GM18517 (cell line): Measurements from ENCODE around the gene IFI30.
"Not testable (repeated sequence)": the region's sequence is repeated elsewhere in the genome, so short reads cannot be mapped to it uniquely, and the experiment has no call there.

Source experiments
- ATAC-seq: cut with Tn5 transposase; IDR thresholded peaks from one replicate; pipeline ENCODE4 v1.9.1; 2021; ENCODE audit warnings: mild to moderate bottlenecking, moderate library complexity; ENCODE audit not compliant: unreplicated experiment

Gene IFI30

GRCh38 chr19:18152442-18152816 lies 21.2 kb upstream of the IFI30 start:
- peak; percentile 77 for ATAC-seq

- peak; percentile 71 for ATAC-seq
Observed at GRCh38 chr19:18152817-18153555, 20.6 kb upstream of the IFI30 start, which contains the start of gene PIK3R2. Gene PIK3R2, plus strand, starts transcription at chr19:18153163. Its CDS starts 2,717 bp downstream, at chr19:18155880.

DNA sequence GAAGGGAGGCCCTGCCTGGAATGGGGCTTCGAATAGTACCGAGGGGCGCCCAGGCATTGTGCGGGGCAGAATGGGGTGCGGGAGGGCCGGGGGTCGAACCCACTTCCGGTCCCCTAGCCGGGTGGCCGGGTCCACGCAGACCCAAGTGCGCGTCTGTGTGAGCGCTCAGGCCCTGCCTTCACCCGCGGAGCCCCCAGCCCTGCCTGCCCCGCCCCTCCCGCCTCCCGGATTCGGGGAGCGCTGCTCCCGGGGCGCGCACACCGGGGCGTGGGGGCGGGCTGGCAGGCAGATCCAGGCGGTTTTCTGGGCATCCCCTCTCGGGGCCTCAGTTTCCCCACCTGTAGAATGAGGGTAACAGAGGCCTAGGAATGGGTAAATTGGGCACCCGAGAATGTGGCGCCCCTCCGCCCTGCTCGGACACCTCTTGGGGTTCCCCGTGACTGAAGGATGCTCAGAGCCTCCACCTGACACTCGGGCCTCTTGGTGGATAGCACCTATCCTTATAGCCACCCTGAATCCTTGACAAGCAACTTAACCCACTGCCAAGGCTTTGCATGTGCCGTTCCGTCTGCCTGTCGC lies 20.0 kb upstream of the IFI30 start:
- ATAC-seq = no peak

DNA sequence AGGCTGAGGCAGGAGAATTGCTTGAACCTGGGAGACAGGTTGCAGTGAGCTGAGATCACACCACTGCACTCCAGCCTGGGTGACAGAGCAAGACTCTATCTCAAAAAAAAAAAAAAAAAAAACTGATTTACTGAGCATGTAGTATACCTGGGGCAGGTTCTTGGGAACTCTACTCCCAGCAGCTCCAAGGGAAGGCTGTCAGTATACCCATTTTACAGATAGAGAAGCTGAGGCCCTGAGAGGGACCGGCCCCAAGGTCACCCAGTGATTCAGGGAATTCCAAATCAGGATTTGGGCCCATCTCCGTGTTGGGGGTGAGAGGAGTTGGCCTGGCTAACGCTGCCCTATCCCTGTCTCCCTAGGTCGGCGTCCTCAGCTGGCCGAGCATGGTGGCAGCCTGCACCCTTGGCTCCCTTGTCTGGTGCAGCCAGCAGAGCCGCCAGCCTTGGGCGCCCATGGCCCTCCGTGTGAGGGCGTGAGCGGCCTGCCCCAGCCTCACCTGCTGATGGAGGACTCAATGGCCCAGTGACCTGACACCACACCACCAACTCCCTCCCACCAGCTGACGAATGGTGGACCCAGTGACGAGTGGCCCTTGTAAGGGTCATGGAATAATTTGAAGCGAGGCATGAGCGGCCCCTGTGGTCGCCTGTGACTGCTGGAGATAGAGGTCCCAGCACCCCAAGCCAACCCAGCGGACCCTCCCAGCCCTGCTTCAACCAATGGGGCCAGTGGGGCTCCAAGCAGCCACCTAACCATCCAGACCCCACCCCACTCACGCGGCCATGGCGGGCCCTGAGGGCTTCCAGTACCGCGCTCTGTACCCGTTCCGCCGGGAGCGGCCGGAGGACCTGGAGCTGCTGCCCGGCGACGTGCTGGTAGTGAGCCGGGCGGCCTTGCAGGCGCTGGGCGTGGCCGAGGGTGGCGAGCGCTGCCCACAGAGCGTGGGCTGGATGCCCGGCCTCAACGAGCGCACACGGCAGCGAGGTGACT lies 18.2 kb upstream of the IFI30 start:
- no peak for ATAC-seq

GRCh38 chr19:18156268-18156667 lies 17.3 kb upstream of the IFI30 start:
- no peak for ATAC-seq

DNA sequence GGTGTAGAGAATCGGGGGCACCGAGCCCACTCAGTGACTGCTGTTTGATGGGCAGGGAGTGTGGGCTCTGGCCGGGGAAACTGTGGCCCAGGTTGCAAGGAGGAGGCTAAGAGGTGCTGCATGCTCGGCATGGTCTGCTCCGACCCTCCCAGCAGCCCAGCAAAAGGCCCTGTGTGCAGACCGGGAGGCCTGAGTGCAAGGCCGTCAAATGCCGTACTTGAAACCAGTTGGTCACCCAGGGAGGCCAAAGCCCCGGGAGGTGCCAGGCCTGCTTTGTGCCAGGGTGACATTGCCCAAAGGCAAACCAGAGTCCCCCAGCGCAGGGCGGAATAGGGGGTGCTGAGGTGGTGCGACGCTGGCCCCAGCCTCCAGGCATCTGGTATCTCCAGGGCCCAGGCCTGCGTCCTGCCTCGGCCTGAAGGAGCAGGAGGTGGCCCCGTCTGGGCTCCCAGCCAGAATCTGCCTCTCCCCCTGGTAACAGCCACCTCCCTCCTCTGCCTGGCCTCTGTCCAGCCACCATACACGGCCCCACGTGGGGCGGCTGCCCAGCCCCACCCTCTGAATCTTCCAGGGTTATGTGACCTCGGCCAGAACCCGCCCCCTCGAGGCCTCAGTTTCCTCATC lies 16.7 kb upstream of the IFI30 start:
- ATAC-seq = no peak

DNA sequence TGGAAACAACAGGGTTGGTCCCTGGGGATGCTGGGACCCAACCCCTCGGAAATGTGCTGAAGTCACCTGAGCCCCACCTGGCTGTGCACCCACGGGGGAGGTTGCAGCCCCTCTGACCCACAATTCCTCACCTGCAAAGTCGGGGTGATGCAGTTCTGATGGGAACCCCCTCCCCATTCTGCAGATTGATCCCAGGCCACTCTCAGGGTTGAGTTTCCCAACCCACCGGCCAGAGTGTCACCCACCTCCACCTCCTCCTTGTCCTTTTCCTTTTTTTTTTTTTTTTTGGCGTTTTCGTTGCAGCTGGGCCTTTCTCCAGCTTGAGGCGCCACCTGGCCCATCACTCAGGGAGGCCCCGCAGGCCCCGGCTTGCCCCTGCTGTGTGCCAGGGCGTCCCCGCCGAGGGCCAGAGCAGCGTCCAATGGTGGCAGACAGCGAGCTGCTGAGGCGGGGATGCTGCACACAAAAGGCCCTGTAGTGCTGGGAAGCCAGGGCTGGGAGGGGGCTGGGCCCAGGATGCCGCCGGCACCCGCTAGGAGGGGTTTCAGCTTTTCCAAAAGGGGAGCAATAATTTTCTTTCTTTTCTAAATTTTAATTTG lies 16.0 kb upstream of the IFI30 start:
- ATAC-seq = no peak

- ATAC-seq = no peak
Observed at GRCh38 chr19:18158467-18158866, 15.1 kb upstream of the IFI30 start.

GRCh38 chr19:18159059-18159616 lies 14.5 kb upstream of the IFI30 start:
- ATAC-seq = not testable (repeated sequence)

DNA sequence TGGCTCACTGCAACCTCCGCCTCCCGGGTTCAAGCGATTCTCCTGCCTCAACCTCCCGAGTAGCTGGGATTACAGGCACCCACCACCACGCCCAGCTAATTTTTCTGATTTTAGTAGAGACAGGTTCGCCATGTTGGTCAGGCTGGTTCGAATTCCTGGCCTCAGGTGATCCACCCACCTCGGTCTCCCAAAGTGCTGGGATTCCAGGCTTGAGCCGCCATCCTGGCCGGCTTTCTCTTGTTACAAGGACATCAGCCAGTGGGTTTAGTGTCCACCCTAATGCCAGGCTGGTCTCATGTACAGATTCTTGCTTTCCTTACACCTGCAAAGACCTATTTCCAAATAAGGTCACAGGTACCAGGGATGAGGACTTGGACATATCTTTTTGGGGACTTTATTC lies 13.8 kb upstream of the IFI30 start:
- ATAC-seq = no peak

- no peak for ATAC-seq
Observed at GRCh38 chr19:18160493-18160970, 13.1 kb upstream of the IFI30 start.

GRCh38 chr19:18160971-18161635 lies 12.5 kb upstream of the IFI30 start:
- ATAC-seq = peak; percentile 51

GRCh38 chr19:18161636-18162002 lies 12.0 kb upstream of the IFI30 start:
- peak; percentile 13 for ATAC-seq

GRCh38 chr19:18164072-18164471 lies 9.5 kb upstream of the IFI30 start:
- ATAC-seq = no peak

- no peak for ATAC-seq
Observed at GRCh38 chr19:18165794-18166544, 7.6 kb upstream of the IFI30 start.

DNA sequence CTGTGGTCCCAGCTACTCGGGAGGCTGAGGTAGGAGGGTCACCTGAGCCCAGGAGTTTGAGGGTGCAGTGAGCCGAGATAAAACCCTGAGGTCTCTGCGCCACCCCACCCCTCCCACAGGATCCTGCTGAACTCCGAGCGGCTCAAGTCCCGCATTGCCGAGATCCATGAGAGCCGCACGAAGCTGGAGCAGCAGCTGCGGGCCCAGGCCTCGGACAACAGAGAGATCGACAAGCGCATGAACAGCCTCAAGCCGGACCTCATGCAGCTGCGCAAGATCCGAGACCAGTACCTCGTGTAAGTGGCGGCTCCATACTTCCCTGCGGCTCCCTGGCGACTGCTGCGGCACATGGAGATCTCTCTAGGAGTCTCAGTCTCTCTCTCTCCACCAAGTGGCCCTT lies 6.6 kb upstream of the IFI30 start:
- ATAC-seq = no peak

DNA sequence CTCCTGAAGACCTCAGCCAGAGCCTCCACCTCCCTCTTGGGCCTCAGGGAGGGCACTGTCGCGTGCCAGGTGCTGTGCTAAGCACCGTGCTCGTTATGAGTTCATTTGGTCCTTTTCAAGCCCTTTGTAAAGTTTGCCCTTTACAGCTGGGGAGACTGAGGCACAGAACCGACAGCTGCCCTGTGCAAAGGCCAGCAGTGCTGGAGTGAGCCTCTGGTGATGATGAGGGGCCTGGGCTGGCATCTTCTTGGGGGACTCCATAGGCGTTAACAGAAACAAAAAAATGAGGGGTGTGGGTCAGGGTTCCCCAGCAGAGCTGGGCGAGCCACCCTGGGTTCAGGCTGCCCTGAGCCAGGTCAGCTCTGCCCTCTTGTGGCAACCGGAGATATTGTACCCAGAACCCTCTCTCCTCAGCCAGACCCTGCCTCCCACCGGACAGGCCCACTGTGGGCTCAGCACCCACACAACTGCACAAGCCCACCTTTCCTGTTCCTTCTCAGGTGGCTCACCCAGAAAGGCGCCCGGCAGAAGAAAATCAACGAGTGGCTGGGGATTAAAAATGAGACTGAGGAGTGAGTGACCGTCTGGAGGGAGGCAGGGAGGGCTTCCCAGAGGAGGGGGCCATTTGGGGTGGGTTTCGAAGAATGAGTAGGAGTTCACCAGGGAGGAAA lies 5.5 kb upstream of the IFI30 start:
- ATAC-seq = no peak

DNA sequence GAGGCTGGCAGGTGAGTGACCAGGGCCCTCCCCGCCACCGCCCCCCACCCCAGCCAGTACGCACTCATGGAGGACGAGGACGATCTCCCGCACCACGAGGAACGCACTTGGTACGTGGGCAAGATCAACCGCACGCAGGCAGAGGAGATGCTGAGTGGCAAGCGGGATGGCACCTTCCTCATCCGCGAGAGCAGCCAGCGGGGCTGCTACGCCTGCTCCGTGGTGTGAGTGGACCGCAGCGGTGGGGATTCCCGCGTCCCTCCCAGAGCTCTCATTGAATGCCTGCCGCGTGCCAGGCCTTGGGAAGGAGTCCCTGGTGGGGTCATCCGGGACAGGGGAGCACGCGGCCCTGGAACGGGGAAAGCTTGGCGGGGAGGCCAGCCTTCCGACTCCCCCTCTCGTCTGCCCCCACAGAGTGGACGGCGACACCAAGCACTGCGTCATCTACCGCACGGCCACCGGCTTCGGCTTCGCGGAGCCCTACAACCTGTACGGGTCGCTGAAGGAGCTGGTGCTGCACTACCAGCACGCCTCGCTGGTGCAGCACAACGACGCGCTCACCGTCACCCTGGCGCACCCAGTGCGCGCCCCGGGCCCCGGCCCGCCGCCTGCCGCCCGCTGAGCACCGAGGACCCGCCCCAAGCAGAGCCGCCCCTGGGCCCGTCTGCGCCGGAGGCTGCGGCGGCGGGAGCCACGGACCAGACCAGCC lies 4.8 kb upstream of the IFI30 start:
- ATAC-seq = no peak
